Neuronal stem cell (in vitro differentiated cells): ENCODE data around the gene RAMACL.

ENCODE experiments used
- DNase-seq: peaks from one replicate; pipeline ENCODE4 v3.0.0-alpha.2; 2013; ENCODE audit warnings: low spot score
- H2AFZ ChIP-seq: one replicate; pipeline ENCODE4 v1.6.1; 2013; ENCODE audit warnings: mild to moderate bottlenecking, low read length, inconsistent platforms
- H2AK5ac ChIP-seq: 2 replicates; pipeline ENCODE4 v1.6.1; 2013; ENCODE audit warnings: low read depth, mild to moderate bottlenecking, inconsistent platforms, low read length, moderate library complexity, mixed read lengths
- H2BK120ac ChIP-seq: 2 replicates; pipeline ENCODE4 v1.6.1; 2013; ENCODE audit warnings: low read depth, mild to moderate bottlenecking, inconsistent platforms, low read length, moderate library complexity, mixed read lengths
- H2BK12ac ChIP-seq: one replicate; pipeline ENCODE4 v1.6.1; 2013; ENCODE audit warnings: low read length, inconsistent platforms
- H2BK15ac ChIP-seq: 2 replicates; pipeline ENCODE4 v1.6.1; 2013; ENCODE audit warnings: mild to moderate bottlenecking, low read length, inconsistent platforms, mixed read lengths
- H2BK5ac ChIP-seq: one replicate; pipeline ENCODE4 v1.6.1; 2013; ENCODE audit warnings: inconsistent platforms, mild to moderate bottlenecking, low read length, moderate library complexity
- H3K14ac ChIP-seq: one replicate; pipeline ENCODE4 v1.6.1; 2013; ENCODE audit warnings: low read length, inconsistent platforms
- H3K18ac ChIP-seq: 2 replicates; pipeline ENCODE4 v1.6.1; 2013; ENCODE audit warnings: low read length, inconsistent platforms
- H3K23ac ChIP-seq: 2 replicates; pipeline ENCODE4 v1.6.1; 2013; ENCODE audit warnings: low read depth, mild to moderate bottlenecking, mixed read lengths, low read length, inconsistent platforms; ENCODE audit not compliant: poor library complexity
- H3K27ac ChIP-seq: replicated peaks from 3 replicates; pipeline ENCODE4 v1.5.1; 2013; ENCODE audit warnings: low read length, inconsistent platforms
- H3K27me3 ChIP-seq, 3 experiments: 2 replicates each; pipeline ENCODE4 v1.6.1; 2013; ENCODE audit warnings: low read length in 3 of 3, mild to moderate bottlenecking in 2 of 3, inconsistent platforms in 1 of 3, low read depth in 1 of 3, mixed read lengths in 1 of 3, moderate library complexity in 1 of 3; ENCODE audit not compliant: control insufficient read depth in 3 of 3, insufficient read depth in 3 of 3
- H3K36me3 ChIP-seq, 2 donors: replicated peaks in 1 of 2; 2 replicates each; pipeline ENCODE4 v1.6.1; 2013; ENCODE audit warnings: low read length in 2 of 2; ENCODE audit not compliant: control insufficient read depth in 2 of 2, insufficient read depth in 2 of 2
- H3K4ac ChIP-seq: 2 replicates; pipeline ENCODE4 v1.6.1; 2013; ENCODE audit warnings: inconsistent platforms, mild to moderate bottlenecking, low read length, moderate library complexity
- H3K4me1 ChIP-seq, 2 donors: 1 replicate in 1 of 2; 2 replicates in 1 of 2; pipeline ENCODE4 v1.6.1; 2013; ENCODE audit warnings: low read length in 2 of 2, low read depth in 1 of 2; ENCODE audit not compliant: control insufficient read depth in 2 of 2, insufficient read depth in 1 of 2
- H3K4me2 ChIP-seq: one replicate; pipeline ENCODE4 v1.6.1; 2013; ENCODE audit warnings: mild to moderate bottlenecking, low read length, inconsistent platforms; ENCODE audit not compliant: insufficient read depth, poor library complexity, severe bottlenecking
- H3K4me3 ChIP-seq, 2 donors: 2 replicates each; pipeline ENCODE4 v1.5.1; 2013; ENCODE audit warnings: low read length in 2 of 2, mild to moderate bottlenecking in 2 of 2, inconsistent platforms in 1 of 2, moderate library complexity in 1 of 2
- H3K79me1 ChIP-seq: one replicate; pipeline ENCODE4 v1.6.1; 2013; ENCODE audit warnings: low read depth, mild to moderate bottlenecking, inconsistent platforms, low read length, moderate library complexity
- H3K9ac ChIP-seq: one replicate; pipeline ENCODE4 v1.6.1; 2013; ENCODE audit warnings: mild to moderate bottlenecking, low read depth, low read length, inconsistent platforms; ENCODE audit not compliant: poor library complexity
- H3K9me3 ChIP-seq, 2 donors: replicated peaks in 1 of 2; 2 replicates each; pipeline versions ENCODE3 to v1.6.1; 2013; ENCODE audit warnings: low read length in 2 of 2, mild to moderate bottlenecking in 2 of 2, inconsistent platforms in 1 of 2, low read depth in 1 of 2, mixed read lengths in 1 of 2, moderate library complexity in 1 of 2; ENCODE audit not compliant: control insufficient read depth in 2 of 2, insufficient read depth in 1 of 2
- H4K8ac ChIP-seq: one replicate; pipeline ENCODE4 v1.6.1; 2013; ENCODE audit warnings: low read depth, mild to moderate bottlenecking, inconsistent platforms, low read length, moderate library complexity
- H4K91ac ChIP-seq: one replicate; pipeline ENCODE4 v1.6.1; 2013; ENCODE audit warnings: low read length, low read depth, mild to moderate bottlenecking, inconsistent platforms; ENCODE audit not compliant: poor library complexity
- WGBS, 2 donors: extraction: QIAGEN DNeasy Blood & Tissue Kit; methylation state at CpG; one replicate each; pipeline ENCODE4 v1.1.7; 2013; ENCODE audit warnings: missing lambda C conversion rate in 2 of 2, mixed read lengths in 1 of 2; ENCODE audit not compliant: insufficient read length in 2 of 2, insufficient replicate concordance in 1 of 2; ENCODE audit errors: extremely low coverage in 2 of 2; 5-methylcytosine and 5-hydroxymethylcytosine counted together

Gene RAMACL

GRCh38 chr6:166552600-166552999, 33.9 kb downstream of the RAMACL start:
- DNase-seq: no peak
- no peak overlapping the region for H4K91ac ChIP-seq
- H2AFZ ChIP-seq: no peak overlapping the region
- no peak overlapping the region for H3K14ac ChIP-seq
- H3K9ac ChIP-seq: no peak overlapping the region
- no peak overlapping the region for H2BK5ac ChIP-seq
- H3K27me3 ChIP-seq: no peaks in the 10 kb centered on the region
- H2BK15ac ChIP-seq: no peak overlapping the region
- no peak overlapping the region for H4K8ac ChIP-seq
- no peak overlapping the region for H3K18ac ChIP-seq
- H3K4me3 ChIP-seq: no peak overlapping the region
- no peak overlapping the region for H3K27ac ChIP-seq
- H2BK12ac ChIP-seq: no peak overlapping the region
- H2BK120ac ChIP-seq: no peak overlapping the region
- no CpG with 5 or more reads among the region's 7 CpGs for WGBS, 2 donors
- H3K4ac ChIP-seq: no peak overlapping the region
- peaks cover 0 to 31% of the 10 kb centered on the region in 2 donors for H3K9me3 ChIP-seq
- peaks cover 3% of the 10 kb centered on the region for H3K79me1 ChIP-seq
- H3K4me1 ChIP-seq: peaks cover 21 to 25% of the 10 kb centered on the region in 2 donors
- peaks cover 0 to 2% of the 10 kb centered on the region in 2 donors for H3K36me3 ChIP-seq
- no peak overlapping the region for H2AK5ac ChIP-seq
- no peak overlapping the region for H3K4me2 ChIP-seq
- no peak overlapping the region for H3K23ac ChIP-seq

GRCh38 chr6:166551754-166552495, 34.6 kb downstream of the RAMACL start:
- H2AFZ ChIP-seq: no peak overlapping the region
- no peak overlapping the region for H3K4me3 ChIP-seq
- H3K14ac ChIP-seq: no peak overlapping the region
- peaks cover 0 to 2% of the 10 kb centered on the region in 2 donors for H3K36me3 ChIP-seq
- peaks cover 1% of the 10 kb centered on the region for H3K79me1 ChIP-seq
- H3K4me1 ChIP-seq: peaks cover 21 to 23% of the 10 kb centered on the region in 2 donors
- H2BK5ac ChIP-seq: no peak overlapping the region
- H4K91ac ChIP-seq: no peak overlapping the region
- no CpG with 5 or more reads among the region's 16 CpGs for WGBS, 2 donors
- no peak overlapping the region for H3K27ac ChIP-seq
- H3K18ac ChIP-seq: no peak overlapping the region
- H3K23ac ChIP-seq: no peak overlapping the region
- no peak overlapping the region for H3K4ac ChIP-seq
- H2BK120ac ChIP-seq: no peak overlapping the region
- H2BK15ac ChIP-seq: no peak overlapping the region
- no peak overlapping the region for H4K8ac ChIP-seq
- H2BK12ac ChIP-seq: no peak overlapping the region
- H2AK5ac ChIP-seq: no peak overlapping the region
- no peak overlapping the region for H3K9ac ChIP-seq
- H3K27me3 ChIP-seq: no peaks in the 10 kb centered on the region
- H3K9me3 ChIP-seq: peaks cover 0 to 29% of the 10 kb centered on the region in 2 donors
- no peak overlapping the region for H3K4me2 ChIP-seq
- no peak for DNase-seq

- Histone ChIP-seq H3K27me3 (no peaks in the 10 kb centered on the region), H4K8ac (no peak overlapping the region), H2AK5ac (no peak overlapping the region), H3K79me1 (no peaks in the 10 kb centered on the region), H3K14ac (no peak overlapping the region), H3K4me2 (no peak overlapping the region), H3K4ac (no peak overlapping the region), H3K36me3 (peaks cover 0 to 9% of the 10 kb centered on the region in 2 donors), H2BK15ac (no peak overlapping the region), H3K4me1 (peaks cover 0 to 1% of the 10 kb centered on the region in 2 donors), H3K4me3 (no peak overlapping the region), H3K23ac (no peak overlapping the region), H3K27ac (no peak overlapping the region), H2BK5ac (no peak overlapping the region), H4K91ac (no peak overlapping the region), H3K9me3 (peaks cover 0 to 28% of the 10 kb centered on the region in 2 donors), H2AFZ (no peak overlapping the region), H2BK12ac (no peak overlapping the region), H2BK120ac (no peak overlapping the region), H3K9ac (no peak overlapping the region), H3K18ac (no peak overlapping the region)
- DNase-seq: no peak
- no CpG with 5 or more reads among the region's 6 CpGs for WGBS, 2 donors
These were observed 39.8 kb downstream of the RAMACL start for GRCh38 chr6:166546653-166547052.

GRCh38 chr6:166545156-166546034, 41.1 kb downstream of the RAMACL start:
- Histone ChIP-seq H3K4me1 (peaks cover 3 to 5% of the 10 kb centered on the region in 2 donors), H4K91ac (no peak overlapping the region), H2BK5ac (no peak overlapping the region), H3K4me3 (no peak overlapping the region), H2AK5ac (no peak overlapping the region), H2AFZ (no peak overlapping the region), H3K4ac (no peak overlapping the region), H2BK12ac (no peak overlapping the region), H2BK120ac (no peak overlapping the region), H3K9me3 (peaks cover 0 to 26% of the 10 kb centered on the region in 2 donors), H2BK15ac (no peak overlapping the region), H3K9ac (no peak overlapping the region), H3K14ac (no peak overlapping the region), H3K18ac (no peak overlapping the region), H3K36me3 (peaks cover 0 to 7% of the 10 kb centered on the region in 2 donors), H4K8ac (no peak overlapping the region), H3K23ac (no peak overlapping the region), H3K79me1 (no peaks in the 10 kb centered on the region), H3K27me3 (no peaks in the 10 kb centered on the region), H3K4me2 (no peak overlapping the region), H3K27ac (no peak overlapping the region)
- DNase-seq: no peak
- WGBS, 2 donors: no CpG with 5 or more reads among the region's 19 CpGs
